ENCODE data around the gene DENND1A. TPM values are rescaled to one million over a fixed set of nuclear protein-coding genes. Genes with fewer than 3 reads are reported as not detected.

DENND1A gene
- polyA plus RNA-seq, 1 experiment = 16.2 TPM

- no peak for TF ChIP-seq CTCF (IDR thresholded peaks at IDR 0.05; ENCODE audit: low read depth, low read length)
- Histone ChIP-seq H3K9me3 (ENCODE audit: control insufficient read depth, insufficient read depth, low read length) (no peaks in the 10 kb centered on the region; the same call in 1 of the 2 replicates), H3K4me3 (ENCODE audit: low read depth, low read length) (peak overlapping the region; percentile 73), H3K27me3 (ENCODE audit: control insufficient read depth, insufficient read depth, low read length) (no peaks in the 10 kb centered on the region), H3K27ac (ENCODE audit: low read depth, low read length) (peak overlapping the region; percentile 11)
- CTCF ChIA-PET = no interaction called here
- no peak for DNase-seq (ENCODE audit: low read depth, low spot score)
- POLR2A ChIA-PET = no interaction called here
Measured at GRCh38 chr9:123929177-123929869, 603 bp downstream of the DENND1A start.

GRCh38 chr9:123928533-123929176 lies 1.3 kb downstream of the DENND1A start:
- Histone ChIP-seq H3K27me3 (ENCODE audit: control insufficient read depth, insufficient read depth, low read length) (no peaks in the 10 kb centered on the region), H3K9me3 (ENCODE audit: control insufficient read depth, insufficient read depth, low read length) (no peaks in the 10 kb centered on the region; the same call in 1 of the 2 replicates), H3K4me3 (ENCODE audit: low read depth, low read length) (peak overlapping the region; percentile 73), H3K27ac (ENCODE audit: low read depth, low read length) (peak overlapping the region; percentile 11)
- no peak for DNase-seq (ENCODE audit: low read depth, low spot score)
- ChIA-PET POLR2A (no interaction called here), CTCF (no interaction called here)
- no peak for TF ChIP-seq CTCF (IDR thresholded peaks at IDR 0.05; ENCODE audit: low read depth, low read length)

DNA sequence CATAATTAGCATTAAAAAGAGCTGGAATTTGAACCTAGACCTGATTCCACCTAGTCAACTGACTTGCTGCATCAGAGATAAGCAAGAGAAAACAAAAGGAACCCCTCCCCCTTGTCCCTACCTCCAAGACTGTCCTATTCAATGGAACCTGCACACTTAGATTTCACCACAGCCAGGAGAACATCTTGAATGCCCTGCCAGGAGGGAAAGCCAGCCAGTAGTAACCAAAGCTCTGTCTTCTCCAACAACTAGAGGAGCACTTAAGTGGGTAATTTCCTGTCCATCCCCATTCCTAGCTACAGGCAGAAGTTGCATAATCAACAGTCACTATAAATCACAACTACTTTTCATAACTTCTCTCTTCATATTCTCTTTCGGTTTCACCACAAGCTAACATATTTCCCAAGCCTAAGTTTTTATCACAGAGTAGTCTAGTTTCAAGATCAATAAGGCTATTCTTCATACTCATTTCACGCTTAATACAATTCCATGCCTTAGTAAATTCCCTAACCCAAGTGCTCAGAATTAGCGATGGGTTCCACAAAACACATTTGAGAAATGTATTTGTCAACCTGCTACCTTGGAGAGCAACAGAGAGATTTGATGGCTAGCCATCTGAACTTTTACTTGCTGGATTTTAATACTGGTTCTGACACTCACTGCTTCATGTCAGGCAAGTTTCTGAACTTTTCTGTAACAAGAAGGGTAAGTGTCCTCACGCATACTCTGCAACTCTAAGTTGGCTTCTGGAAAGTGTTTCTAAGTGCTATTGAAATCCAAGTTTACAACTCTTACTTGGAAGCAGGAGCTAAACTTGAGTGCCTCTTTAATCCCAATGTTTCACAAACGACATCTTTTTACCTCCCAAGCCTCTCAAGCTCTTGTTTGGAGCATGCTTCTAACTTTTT lies 2.0 kb downstream of the DENND1A start:
- Histone ChIP-seq H3K9me3 (ENCODE audit: control insufficient read depth, insufficient read depth, low read length) (no peaks in the 10 kb centered on the region; the same call in 1 of the 2 replicates), H3K4me3 (ENCODE audit: low read depth, low read length) (no peak overlapping the region), H3K27ac (ENCODE audit: low read depth, low read length) (no peak overlapping the region), H3K27me3 (ENCODE audit: control insufficient read depth, insufficient read depth, low read length) (no peaks in the 10 kb centered on the region)
- no peak for DNase-seq (ENCODE audit: low read depth, low spot score)
- CTCF ChIA-PET = no interaction called here
- POLR2A ChIA-PET = no interaction called here
- no peak for TF ChIP-seq CTCF (IDR thresholded peaks at IDR 0.05; ENCODE audit: low read depth, low read length)

- no peak overlapping the region for H3K4me3 ChIP-seq (ENCODE audit: low read depth, low read length)
- H3K27ac ChIP-seq (ENCODE audit: low read depth, low read length) = no peak overlapping the region
- ChIA-PET POLR2A (no interaction called here), CTCF (no interaction called here)
- TF ChIP-seq CTCF (IDR thresholded peaks at IDR 0.05; ENCODE audit: low read depth, low read length) = no peak
- no peaks in the 10 kb centered on the region; the same call in 1 of the 2 replicates for H3K9me3 ChIP-seq (ENCODE audit: control insufficient read depth, insufficient read depth, low read length)
- DNase-seq (ENCODE audit: low read depth, low spot score) = no peak
- H3K27me3 ChIP-seq (ENCODE audit: control insufficient read depth, insufficient read depth, low read length) = no peaks in the 10 kb centered on the region
Measured at GRCh38 chr9:123926941-123927340, 3.0 kb downstream of the DENND1A start.
